ENCODE measurements around the gene MYB. TPM values are rescaled to one million over a fixed set of nuclear protein-coding genes. Genes with fewer than 3 reads are reported as not detected.

The MYB gene
- total RNA-seq, 2 donors from 2014 or later, result 51.1 to 72.8 TPM

DNA sequence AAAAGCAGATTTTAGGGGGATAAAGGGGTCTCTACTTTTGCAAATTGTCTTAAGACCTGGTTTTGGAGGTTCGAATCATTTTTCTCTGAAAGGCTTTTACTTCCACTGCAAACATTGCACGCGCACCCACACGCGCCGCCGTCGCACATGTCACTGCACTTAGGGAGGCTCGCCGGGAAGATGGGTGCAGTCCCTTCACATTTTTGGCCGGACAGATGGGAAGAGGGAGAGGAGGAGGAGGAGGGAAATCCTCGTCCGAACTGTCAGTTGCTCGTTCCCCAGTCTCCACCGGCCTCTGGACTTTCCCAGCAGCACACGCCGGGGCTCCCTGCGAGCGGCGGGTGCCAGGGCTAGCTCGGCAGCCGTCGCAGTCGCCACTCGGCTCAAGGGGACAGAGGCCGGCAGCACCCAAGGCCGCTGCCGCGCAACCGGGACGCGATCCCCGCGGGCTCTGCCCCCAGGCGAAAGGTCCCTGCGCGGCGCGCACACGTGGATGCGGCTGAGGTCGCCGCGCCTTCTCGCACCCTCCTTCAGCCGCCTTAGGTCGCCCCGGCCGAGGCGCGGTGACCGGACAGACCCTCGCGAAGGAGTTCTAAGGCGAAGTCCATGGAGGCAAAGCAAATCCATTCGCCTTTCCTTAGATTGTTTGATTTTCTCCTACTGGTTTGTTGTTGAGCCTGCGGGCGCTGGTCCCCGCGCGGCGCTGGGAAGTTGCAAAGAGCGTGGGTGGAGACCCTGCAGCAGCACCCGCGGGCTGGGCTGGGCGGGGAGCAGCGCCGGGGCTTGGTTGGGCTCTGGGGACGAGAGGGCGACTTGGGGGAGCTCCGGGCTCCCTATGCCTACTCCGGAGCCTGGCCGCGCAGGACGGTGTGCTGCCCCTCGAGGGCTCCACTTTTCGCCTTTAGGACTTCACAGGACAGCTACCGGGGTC lies 1.2 kb downstream of the MYB start:
- DNase-seq (peak; percentile 51 to 63), ATAC-seq (peak; percentile 50)
- intact Hi-C loops (cut with DNase I, micrococcal nuclease), result no loop called here

DNA sequence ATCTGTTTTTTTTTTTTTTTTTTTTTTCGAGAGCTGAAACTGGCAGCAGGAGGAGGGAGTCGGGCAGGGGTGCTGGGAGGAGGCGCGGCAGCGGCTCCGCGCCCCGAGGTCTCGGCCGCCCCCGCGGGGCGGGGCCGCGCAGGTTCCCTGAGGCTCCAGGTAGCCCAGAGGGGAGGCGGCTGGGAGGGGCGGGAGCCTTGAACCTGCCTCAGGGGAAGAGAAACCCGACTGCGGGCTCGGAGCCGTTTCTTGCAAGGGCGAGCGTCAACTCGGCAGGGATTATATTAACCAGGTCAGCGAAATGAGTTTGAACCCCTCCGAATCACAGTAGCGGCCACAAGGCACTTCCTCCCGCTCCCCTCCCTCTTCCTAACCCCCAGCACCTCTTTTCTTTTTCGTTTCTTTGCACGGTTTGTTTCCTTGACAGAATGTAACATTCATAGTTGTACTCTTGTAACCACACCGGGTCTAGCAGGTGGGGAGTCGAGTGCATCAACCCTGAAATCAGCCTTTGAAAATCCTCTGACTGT lies 2.0 kb downstream of the MYB start:
- DNase-seq, result peak; percentile 88 to 90
- intact Hi-C loops (cut with DNase I, micrococcal nuclease), result no loop called here
- peak; percentile 75 for ATAC-seq

GRCh38 chr6:135183532-135184440 lies 2.7 kb downstream of the MYB start:
- peak; percentile 62 for ATAC-seq
- intact Hi-C loops (cut with DNase I, micrococcal nuclease), result no loop called here

GRCh38 chr6:135185483-135185882 lies 4.4 kb downstream of the MYB start:
- DNase-seq, result no peak
- no peak for ATAC-seq
- intact Hi-C loops (cut with DNase I, micrococcal nuclease), result no loop called here

More at GRCh38 chr6:135183532-135184440, 2.7 kb downstream of the MYB start:
- DNase-seq, result peak; percentile 82 to 83

DNA sequence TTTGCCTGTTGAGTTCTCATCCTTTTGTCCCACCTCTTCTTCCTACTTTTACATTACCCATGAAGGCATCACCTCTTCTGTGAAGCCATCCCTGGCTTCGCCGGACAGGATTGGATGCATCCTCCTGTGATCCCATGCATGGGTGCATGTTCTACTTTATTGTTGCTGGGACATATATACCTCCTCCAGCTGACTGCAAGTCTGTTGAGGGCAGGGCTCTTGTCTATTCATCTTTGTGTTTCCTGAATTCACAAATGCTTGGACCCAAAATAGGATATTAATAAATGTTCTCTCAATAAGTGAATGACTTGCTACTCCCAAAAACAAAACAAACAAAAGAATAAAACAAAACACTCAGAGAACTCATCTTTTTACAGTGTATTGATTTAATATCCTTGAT lies 5.1 kb downstream of the MYB start:
- DNase-seq (no peak), ATAC-seq (no peak)
- intact Hi-C loops (cut with DNase I, micrococcal nuclease), result no loop called here

GRCh38 chr6:135187372-135187771 lies 6.3 kb downstream of the MYB start:
- no peak for DNase-seq
- no peak for ATAC-seq
- intact Hi-C loops (cut with DNase I, micrococcal nuclease), result no loop called here

GRCh38 chr6:135188718-135189117 lies 7.6 kb downstream of the MYB start:
- ATAC-seq, result no peak
- intact Hi-C loops (cut with DNase I, micrococcal nuclease), result no loop called here
- DNase-seq, result no peak

- intact Hi-C loops (cut with DNase I, micrococcal nuclease), result no loop called here
- no peak for DNase-seq
These were observed 8.2 kb downstream of the MYB start for GRCh38 chr6:135189344-135189743.

DNA sequence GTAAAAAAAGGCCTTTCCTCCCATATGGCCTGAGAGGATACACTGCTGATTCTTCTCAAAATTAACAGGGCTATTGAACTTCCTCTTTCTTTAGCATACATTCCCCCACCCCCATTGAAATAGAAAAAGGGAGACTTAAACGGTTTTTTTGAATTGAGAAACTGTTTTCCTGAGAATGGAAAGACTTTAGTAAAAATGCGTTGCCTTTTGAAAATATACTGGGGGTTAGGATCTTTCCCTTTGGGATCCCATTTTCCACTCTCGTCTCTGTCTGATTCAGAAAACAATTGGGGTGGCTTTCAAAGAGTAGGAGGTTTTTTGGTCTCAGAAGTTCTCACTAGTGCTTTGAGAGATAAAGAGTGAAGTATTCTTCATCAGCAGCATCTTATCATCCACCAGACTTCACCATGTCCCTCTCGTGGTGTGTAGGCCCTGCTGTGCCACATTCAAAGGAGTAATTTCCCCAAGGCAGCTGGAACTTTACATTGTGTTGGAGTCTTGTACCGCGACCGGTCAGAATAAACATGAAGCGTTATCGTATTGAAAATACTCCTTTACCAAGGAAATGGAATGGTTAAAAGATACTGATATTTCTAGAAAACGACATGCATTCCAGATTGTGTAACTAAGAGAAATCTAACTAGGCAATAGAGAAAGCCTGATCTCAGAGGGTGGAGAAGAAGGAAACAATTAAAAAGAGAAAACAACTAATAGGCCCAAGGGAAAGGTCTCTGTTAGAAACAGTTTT lies 10.6 kb downstream of the MYB start:
- DNase-seq (no peak), ATAC-seq (no peak)
- intact Hi-C loops (cut with DNase I, micrococcal nuclease), result no loop called here

More at GRCh38 chr6:135189344-135189743, 8.2 kb downstream of the MYB start:
- no peak for ATAC-seq

- DNase-seq, result no peak
- intact Hi-C loops (cut with DNase I, micrococcal nuclease), result no loop called here
- no peak for ATAC-seq
These were observed 11.4 kb downstream of the MYB start for GRCh38 chr6:135192256-135193174.

DNA sequence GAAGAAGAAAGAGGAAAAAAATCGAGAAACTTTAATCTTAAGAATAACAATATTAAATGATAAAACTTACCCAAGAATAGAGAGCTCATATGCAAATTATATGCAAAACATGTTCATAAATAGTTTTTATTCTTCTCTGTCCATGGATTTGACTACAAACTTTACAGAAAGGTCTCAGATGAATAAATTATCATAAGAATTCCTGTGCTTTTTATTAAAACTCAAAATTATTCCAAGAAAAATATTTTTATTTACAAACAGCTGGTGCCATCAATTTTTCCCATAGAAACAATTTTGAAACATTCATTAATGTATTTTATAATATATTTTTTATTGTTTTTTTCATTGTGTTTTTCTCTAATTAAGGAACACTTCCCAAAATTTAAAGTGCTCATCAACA lies 12.1 kb downstream of the MYB start:
- intact Hi-C loops (cut with DNase I, micrococcal nuclease), result no loop called here
- ATAC-seq, result no peak
- no peak for DNase-seq

- no peak for ATAC-seq
- no peak for DNase-seq
- intact Hi-C loops (cut with DNase I, micrococcal nuclease), result no loop called here
These were observed 13.9 kb downstream of the MYB start for GRCh38 chr6:135195041-135195440.

- intact Hi-C loops (cut with DNase I, micrococcal nuclease), result no loop called here
- ATAC-seq, result peak; percentile 14
- DNase-seq, result no peak
These were observed 14.4 kb downstream of the MYB start for GRCh38 chr6:135195522-135195921.

GRCh38 chr6:135196739-135197510 lies 15.8 kb downstream of the MYB start:
- DNase-seq (no peak), ATAC-seq (peak; percentile 12)
- intact Hi-C loops (cut with DNase I, micrococcal nuclease), result no loop called here

GRCh38 chr6:135202836-135203235 lies 21.7 kb downstream of the MYB start:
- no peak for ATAC-seq
- DNase-seq, result no peak
- intact Hi-C loops (cut with DNase I, micrococcal nuclease), result no loop called here

DNA sequence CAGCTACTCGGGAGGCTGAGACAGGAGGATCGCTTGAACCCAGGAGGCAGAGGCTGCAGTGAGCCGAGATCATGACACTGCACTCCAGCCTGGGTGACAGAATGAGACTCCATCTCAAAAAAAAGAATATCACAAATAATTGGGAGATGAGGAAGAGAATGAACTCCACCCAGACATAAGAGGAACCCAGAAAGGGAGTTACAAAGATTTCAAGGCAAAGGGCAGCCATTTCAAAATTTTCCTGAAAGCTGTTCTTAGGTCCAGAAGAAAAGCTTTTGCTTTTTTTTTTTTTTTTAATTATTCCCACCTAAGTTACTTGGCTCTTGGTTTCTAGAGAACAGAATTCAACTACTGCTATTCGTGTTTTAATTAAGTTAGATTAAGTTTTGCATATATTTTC lies 23.8 kb downstream of the MYB start:
- ATAC-seq (peak; percentile 6), DNase-seq (no peak)
- intact Hi-C loops (cut with DNase I, micrococcal nuclease), result no loop called here

DNA sequence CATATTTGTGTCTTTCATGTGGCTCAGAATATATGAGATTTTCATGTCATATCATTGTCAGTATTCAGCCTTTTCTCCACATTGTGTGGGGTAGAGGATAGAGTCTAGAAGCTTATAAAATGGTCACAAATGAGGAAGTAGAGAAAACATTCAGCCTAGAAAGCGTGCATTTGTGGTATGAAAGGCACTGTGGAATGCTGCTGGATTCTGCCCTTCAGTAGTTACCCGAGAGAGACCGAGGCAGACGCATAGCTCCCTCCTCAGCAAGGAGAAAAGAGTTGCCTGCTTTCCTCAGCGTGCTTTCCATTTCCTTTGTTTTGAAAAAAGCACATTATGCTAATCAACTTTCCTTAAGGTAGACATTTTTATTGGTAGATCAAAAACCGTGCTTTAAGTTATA lies 28.7 kb downstream of the MYB start:
- intact Hi-C loops (cut with DNase I, micrococcal nuclease), result no loop called here
- ATAC-seq (no peak), DNase-seq (no peak)
